Germinal center (tissue), 1 donor: ENCODE results near the gene SMAD3.
"Not testable (repeated sequence)": the region's sequence is repeated elsewhere in the genome, so short reads cannot be mapped to it uniquely, and the experiment has no call there.

Experiments
- DNase-seq: peaks from one replicate; pipeline ENCODE4 v3.0.0; 2012; ENCODE audit warnings: mixed read lengths, low spot score

The SMAD3 gene

GRCh38 chr15:67110958-67111864, 45.8 kb downstream of the SMAD3 start:
- no peak for DNase-seq

- DNase-seq: no peak
These were observed 48.6 kb downstream of the SMAD3 start for GRCh38 chr15:67114046-67114445.

GRCh38 chr15:67114846-67115585, 49.6 kb downstream of the SMAD3 start:
- no peak for DNase-seq

- DNase-seq: no peak
These were observed 50.2 kb downstream of the SMAD3 start for GRCh38 chr15:67115586-67115969.

GRCh38 chr15:67116742-67117141, 51.3 kb downstream of the SMAD3 start:
- DNase-seq: no peak

GRCh38 chr15:67117370-67117769, 52.0 kb downstream of the SMAD3 start:
- DNase-seq: no peak

- DNase-seq: no peak
These were observed 53.4 kb downstream of the SMAD3 start for GRCh38 chr15:67118808-67119207.

- DNase-seq: no peak
These were observed 53.9 kb downstream of the SMAD3 start for GRCh38 chr15:67119238-67119846.

GRCh38 chr15:67120009-67120838, 54.8 kb downstream of the SMAD3 start:
- DNase-seq: no peak

GRCh38 chr15:67120839-67121643, 55.6 kb downstream of the SMAD3 start:
- peak; percentile 79 for DNase-seq

- no peak for DNase-seq
These were observed 56.5 kb downstream of the SMAD3 start for GRCh38 chr15:67121644-67122605.

GRCh38 chr15:67122816-67123215, 57.4 kb downstream of the SMAD3 start:
- DNase-seq: not testable (repeated sequence)

GRCh38 chr15:67123291-67123690, 57.9 kb downstream of the SMAD3 start:
- DNase-seq: not testable (repeated sequence)

- no peak for DNase-seq
These were observed 58.7 kb downstream of the SMAD3 start for GRCh38 chr15:67124111-67124510.

GRCh38 chr15:67124911-67125588, 59.6 kb downstream of the SMAD3 start:
- DNase-seq: no peak

- DNase-seq: no peak
These were observed 60.4 kb downstream of the SMAD3 start for GRCh38 chr15:67125589-67126502.

GRCh38 chr15:67126551-67127330, 61.3 kb downstream of the SMAD3 start:
- DNase-seq: no peak
